HG03469 (cell line): ENCODE data around the gene CA10.

ENCODE experiments used
- ATAC-seq: cut with Tn5 transposase; IDR thresholded peaks from one replicate; pipeline ENCODE4 v1.9.1; 2021; ENCODE audit warnings: mild to moderate bottlenecking, moderate library complexity, moderate number of reproducible peaks; ENCODE audit not compliant: unreplicated experiment

CA10 gene

DNA sequence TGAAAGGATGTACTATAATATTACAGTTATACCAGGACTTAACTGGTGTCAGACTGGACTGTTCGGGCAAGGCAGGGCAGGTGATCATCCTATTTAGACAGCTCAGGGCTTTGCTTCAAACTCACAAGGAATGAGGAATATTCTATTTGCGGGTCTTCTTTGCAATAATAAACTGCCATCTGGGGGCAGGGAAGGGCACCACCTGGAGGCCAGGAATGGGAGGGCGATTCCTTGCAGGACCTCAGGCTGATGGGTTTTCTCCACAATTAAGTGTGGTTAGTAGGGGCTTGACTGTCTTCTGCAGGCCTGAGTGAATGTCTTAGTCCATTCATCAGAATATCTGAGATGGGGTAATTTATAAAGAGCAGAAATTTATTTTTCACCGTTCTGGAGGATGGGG lies 424.1 kb downstream of the CA10 start:
- peak; percentile 42 for ATAC-seq

GRCh38 chr17:51733166-51733565 lies 425.3 kb downstream of the CA10 start:
- no peak for ATAC-seq

- no peak for ATAC-seq
Observed at GRCh38 chr17:51731941-51732722, 426.4 kb downstream of the CA10 start.

DNA sequence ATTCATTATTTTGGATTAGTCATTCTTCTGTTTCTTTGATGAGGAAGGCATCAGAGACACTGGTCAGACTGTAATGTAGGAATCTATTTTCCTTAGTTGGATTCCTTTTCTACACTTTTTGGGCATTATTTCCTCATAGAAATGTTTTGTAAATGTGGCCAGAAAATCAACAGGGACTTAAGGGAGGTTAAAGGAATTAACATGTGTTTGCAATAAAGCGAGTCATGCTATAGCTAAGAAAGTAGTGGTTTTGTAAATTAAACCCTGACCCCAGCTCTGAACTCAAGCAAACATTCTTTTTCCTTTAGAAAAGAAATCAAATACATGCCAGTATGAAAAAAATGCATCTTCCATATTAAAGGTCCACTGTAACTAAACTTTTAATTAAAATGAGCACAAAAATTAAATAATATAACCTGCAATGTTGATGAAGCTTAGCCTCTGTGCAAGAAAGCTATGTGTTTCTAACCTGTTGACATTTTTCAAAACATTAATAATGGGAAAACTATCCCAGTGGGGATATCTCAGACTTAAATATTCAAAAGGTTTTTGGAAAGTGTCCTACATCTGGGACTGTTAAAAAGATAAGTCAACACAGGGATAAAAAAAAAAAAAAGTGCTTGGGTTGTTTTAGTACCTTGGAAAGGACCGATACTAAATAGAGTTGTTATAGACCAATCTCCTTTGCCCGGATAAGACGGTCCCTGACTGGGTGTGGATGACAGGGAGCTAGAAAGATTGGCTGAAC lies 428.0 kb downstream of the CA10 start:
- ATAC-seq = no peak

GRCh38 chr17:51725185-51725584 lies 433.3 kb downstream of the CA10 start:
- ATAC-seq = peak; percentile 77

DNA sequence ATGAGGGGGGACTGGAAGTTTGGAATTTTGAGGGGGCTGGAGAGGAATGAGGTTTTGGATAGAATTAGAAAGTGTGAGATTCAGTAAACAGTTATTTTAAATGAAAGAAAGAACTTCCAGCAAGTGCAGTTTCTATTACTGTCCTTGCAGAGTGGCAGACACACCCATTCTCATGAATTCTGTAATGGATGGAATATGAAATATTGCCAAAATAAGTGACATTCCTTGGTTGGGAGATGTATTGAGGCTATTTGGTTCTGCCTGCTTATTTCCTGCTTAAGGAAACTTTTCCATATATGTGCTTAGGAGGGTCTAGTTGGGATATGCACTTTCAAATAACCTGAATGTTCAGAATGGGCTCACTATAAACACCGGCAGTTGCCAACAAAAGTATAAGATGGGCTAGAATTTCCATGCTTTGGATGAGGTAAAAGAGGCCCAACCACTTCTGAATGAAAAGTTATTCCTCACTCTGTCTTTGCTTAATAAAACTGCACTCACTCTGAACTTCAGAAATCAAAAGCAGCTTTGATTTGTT lies 434.4 kb downstream of the CA10 start:
- no peak for ATAC-seq

DNA sequence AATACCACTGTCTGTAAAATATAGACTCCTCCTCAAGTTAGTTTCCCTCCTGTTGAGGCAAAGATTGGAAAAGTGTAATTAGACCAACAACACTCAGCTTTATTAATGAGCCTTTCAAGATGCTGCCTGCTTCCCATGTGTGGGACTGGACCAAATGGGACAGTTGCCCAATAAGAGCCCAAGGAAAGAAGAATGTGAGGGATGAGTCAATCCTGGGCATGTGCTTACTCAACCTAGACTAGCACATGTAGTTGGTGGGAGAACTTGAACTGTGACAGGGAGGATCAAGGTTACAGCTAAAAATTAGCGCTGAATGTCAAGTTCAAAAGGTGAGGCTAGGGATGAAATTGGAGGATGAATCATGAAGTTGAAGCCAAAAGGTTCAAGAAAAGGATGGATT lies 435.5 kb downstream of the CA10 start:
- ATAC-seq = no peak

- ATAC-seq = no peak
Observed at GRCh38 chr17:51721730-51722129, 436.8 kb downstream of the CA10 start.

GRCh38 chr17:51720439-51720838 lies 438.1 kb downstream of the CA10 start:
- ATAC-seq = no peak

DNA sequence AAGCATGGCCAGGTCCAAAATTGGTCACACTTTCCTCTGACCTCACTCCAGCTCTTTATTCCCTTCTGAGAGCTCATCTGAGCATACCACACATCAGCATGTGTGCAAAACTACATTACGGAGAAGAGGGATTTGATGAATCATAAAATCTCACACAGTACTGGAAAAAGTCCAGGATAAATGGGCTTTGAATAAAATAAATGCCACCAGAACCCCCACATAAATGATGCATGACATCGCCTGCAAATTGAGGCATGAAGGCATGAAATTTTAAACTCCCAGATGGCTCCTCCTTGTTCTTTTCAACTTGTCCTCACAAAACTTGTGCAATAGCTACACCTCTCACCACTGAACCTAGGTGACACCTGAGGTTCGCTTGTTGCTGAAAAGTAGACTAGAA lies 439.5 kb downstream of the CA10 start:
- ATAC-seq = no peak

- ATAC-seq = no peak
Observed at GRCh38 chr17:51711581-51711980, 446.9 kb downstream of the CA10 start.

DNA sequence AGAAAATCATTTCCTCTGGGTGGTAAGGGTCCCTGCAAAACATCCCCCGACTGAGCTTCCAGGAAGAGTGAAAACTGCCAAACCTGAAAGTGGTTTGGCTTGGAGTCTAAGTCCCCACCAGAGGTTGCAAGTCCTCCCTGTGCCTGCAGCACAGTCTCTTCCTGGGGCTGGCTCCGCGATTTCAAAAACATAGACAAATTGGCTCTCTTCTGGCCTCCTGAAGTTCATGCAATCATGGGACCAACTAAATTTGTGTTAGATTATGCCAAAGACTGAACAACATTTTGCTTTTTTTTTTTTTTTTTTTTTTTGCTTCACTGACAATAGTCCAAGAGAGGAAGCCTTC lies 447.9 kb downstream of the CA10 start:
- no peak for ATAC-seq

GRCh38 chr17:51709694-51710633 lies 448.6 kb downstream of the CA10 start:
- no peak for ATAC-seq

GRCh38 chr17:51707216-51707615 lies 451.3 kb downstream of the CA10 start:
- no peak for ATAC-seq

- no peak for ATAC-seq
Observed at GRCh38 chr17:51706093-51706492, 452.4 kb downstream of the CA10 start.

- ATAC-seq = no peak
Observed at GRCh38 chr17:51703361-51704341, 454.9 kb downstream of the CA10 start.

DNA sequence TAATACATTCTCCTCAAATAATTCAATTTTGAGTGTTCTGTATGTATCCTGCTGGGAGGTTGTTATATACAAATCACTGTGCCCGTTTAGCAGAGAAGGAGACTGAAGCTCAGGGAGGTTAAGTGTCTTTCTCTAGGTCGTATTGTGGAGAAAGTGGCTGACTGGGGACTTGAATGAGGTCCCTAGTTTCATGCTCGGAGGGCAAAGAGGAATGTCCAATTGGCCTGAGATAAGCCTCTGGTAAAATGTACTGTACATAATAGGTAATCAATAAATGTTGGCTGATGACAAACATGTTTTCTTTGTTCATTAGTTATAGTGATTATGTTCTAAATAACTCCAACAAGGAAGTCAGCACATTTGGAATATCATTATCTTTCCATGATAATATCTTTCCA lies 455.6 kb downstream of the CA10 start:
- ATAC-seq = no peak

GRCh38 chr17:51701501-51701900 lies 457.0 kb downstream of the CA10 start:
- ATAC-seq = no peak

DNA sequence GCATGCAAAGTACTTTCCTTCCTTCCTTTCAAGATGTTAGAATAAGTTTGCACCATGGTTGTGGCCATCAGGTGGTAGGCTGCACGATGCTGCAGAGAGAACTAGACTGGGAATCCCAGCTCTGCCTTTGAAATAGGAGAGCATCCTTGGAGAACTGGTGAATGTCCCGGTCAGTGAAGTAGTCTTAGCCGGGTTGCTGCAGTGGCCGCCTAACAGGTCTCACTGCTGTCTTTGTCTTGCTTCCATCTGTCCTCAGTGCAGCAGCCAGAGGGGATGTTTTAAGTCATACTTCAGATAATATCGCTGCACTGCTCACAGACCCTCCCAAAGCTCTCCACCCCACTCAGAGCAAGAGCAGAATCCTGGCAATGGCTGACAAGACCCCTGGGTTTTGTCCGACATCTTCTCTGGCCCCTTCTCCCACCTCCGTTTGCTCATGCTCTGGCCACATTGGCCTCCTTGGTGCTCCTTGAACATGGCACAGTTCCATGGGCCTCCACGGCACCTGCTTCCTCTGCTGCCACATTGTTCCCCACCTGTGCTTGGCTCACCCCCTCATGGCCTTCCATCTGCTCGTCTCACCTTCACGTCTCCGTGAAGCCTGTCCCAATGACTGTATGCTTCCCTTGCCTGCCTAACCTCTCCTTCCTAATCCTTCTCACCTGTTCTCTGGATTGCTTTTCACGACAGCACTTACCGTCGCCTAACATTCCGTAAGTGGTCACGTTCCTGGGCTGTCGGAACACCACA lies 458.3 kb downstream of the CA10 start:
- ATAC-seq = no peak
